ENCODE results near the gene IKZF5. TPM values are rescaled to one million over a fixed set of nuclear protein-coding genes. Genes with fewer than 3 reads are reported as not detected.
A peak's percentile ranks its signal among the peaks of the same experiment; 100 is the strongest.

IKZF5 gene
- total and polyA plus RNA-seq, 9 of the 15 experiments (the other 6 are each of a cell fraction or from before 2014, with no cell fraction given), result 3.8 to 19.6 (median 12.4) TPM

DNA sequence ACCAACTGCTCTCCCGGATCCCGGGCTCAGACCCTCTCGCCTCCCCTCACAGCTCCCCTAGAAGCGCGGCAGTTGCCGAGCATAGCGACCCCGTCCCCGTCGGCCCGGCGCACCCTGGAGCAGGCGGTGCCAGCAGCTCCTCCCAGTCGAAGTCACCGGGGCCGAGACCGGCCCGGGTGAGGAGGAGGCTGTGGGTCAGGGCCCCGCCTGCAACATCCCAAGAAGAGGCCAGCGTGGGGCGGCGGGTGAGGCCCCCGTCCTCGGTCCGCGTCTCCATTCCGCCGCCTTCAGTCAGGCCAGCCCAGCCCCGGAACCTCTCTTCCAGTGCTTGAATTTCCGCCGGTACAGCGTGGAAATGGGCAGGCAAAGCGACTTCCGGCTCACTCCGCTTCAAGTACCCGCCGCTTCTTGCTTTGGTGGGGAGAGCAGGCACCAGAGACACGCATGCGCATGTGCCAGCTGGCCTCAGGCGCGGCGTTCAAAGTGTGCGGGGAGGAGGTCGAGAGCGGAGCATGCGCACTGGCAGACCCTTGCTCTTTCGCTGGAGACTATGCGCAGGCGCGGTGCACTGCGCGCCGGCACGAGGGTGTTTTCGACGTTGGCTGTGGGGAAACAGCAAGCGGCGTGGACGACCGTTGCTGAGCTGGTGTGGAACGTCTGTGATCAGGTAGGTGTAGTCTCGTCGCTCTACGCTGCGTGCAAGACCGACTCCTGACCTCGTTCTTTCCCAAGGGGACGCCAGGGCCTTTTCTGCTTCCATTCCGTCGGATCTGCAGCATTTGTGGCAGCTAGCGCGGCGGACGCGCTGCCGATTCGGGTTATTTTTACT lies 54.5 kb downstream of the IKZF5 start, which contains the start of gene C10orf88 (continued):
- TF ChIP-seq ARID3B (CRISPR knock-in tag; IDR thresholded peaks at IDR 0.05; ENCODE audit: borderline replicate concordance) (no peak), GATAD2A (IDR thresholded peaks at IDR 0.05) (no peak), ZFP30 (CRISPR knock-in tag; IDR thresholded peaks at IDR 0.05; ENCODE audit: borderline replicate concordance) (no peak), ZNF436 (CRISPR knock-in tag; IDR thresholded peaks at IDR 0.05) (no peak), ZNF23 (CRISPR knock-in tag; IDR thresholded peaks at IDR 0.05) (no peak), SMC3 (conservative IDR thresholded peaks at IDR 0.05; ENCODE audit: insufficient read depth, low read depth, low read length) (no peak), NCOA1 (IDR thresholded peaks at IDR 0.05; ENCODE audit: low read depth) (peak; percentile 95), PYGO2 (tag; IDR thresholded peaks at IDR 0.05) (no peak), ZNF217 (CRISPR knock-in tag; IDR thresholded peaks at IDR 0.05) (no peak), BRF1 (IDR thresholded peaks at IDR 0.05; ENCODE audit: borderline replicate concordance, extremely low read depth, insufficient read length) (no peak), ZNF354B (CRISPR knock-in tag; IDR thresholded peaks at IDR 0.05) (no peak), ZNF133 (CRISPR knock-in tag; IDR thresholded peaks at IDR 0.05) (no peak), C11orf30 (IDR thresholded peaks at IDR 0.05; ENCODE audit: low read depth) (peak; percentile 80), ZBTB1 (CRISPR knock-in tag; IDR thresholded peaks at IDR 0.05; ENCODE audit: borderline replicate concordance, low read depth) (no peak), ZNF134 (CRISPR knock-in tag; conservative IDR thresholded peaks at IDR 0.05) (no peak), KDM4B (IDR thresholded peaks at IDR 0.05; ENCODE audit: borderline replicate concordance in 2 of 2, low read depth in 1 of 2) (peak in 1 of 2 experiments; percentile 47; a peak in 1 of 4 replicates), MAFF (IDR thresholded peaks at IDR 0.05; ENCODE audit: low read length) (no peak), POLR2A (conservative IDR thresholded peaks at IDR 0.05) (peak; percentile 76), LEF1 (IDR thresholded peaks at IDR 0.05) (no peak), ZNF347 (CRISPR knock-in tag; IDR thresholded peaks at IDR 0.05; ENCODE audit: low read depth) (no peak), JUND (IDR thresholded peaks at IDR 0.05; ENCODE audit: borderline replicate concordance, low read depth, low read length) (peak; percentile 41; the same call in 1 of the 2 replicates), JUND (tag; IDR thresholded peaks at IDR 0.05; ENCODE audit: borderline replicate concordance, low read depth, low read length) (0 out of 3 replicates have a peak, but pooled peaks have one; percentile 11)
- TF ChIP-seq, protein P1, sequence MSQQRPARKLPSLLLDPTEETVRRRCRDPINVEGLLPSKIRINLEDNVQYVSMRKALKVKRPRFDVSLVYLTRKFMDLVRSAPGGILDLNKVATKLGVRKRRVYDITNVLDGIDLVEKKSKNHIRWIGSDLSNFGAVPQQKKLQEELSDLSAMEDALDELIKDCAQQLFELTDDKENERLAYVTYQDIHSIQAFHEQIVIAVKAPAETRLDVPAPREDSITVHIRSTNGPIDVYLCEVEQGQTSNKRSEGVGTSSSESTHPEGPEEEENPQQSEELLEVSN (IDR thresholded peaks at IDR 0.05; ENCODE audit: borderline replicate concordance in 1 of 2, extremely low read depth in 1 of 2, insufficient read depth in 1 of 2, insufficient read length in 1 of 2, low read depth in 1 of 2, low read length in 1 of 2, poor library complexity in 1 of 2, severe bottlenecking in 1 of 2), result peak; percentile 97 to 99
- TF ChIP-seq, protein P2, sequence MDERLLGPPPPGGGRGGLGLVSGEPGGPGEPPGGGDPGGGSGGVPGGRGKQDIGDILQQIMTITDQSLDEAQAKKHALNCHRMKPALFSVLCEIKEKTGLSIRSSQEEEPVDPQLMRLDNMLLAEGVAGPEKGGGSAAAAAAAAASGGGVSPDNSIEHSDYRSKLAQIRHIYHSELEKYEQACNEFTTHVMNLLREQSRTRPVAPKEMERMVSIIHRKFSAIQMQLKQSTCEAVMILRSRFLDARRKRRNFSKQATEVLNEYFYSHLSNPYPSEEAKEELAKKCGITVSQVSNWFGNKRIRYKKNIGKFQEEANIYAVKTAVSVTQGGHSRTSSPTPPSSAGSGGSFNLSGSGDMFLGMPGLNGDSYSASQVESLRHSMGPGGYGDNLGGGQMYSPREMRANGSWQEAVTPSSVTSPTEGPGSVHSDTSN (CRISPR knock-in tag; IDR thresholded peaks at IDR 0.05; ENCODE audit: low read depth), result no peak
- TF ChIP-seq, protein P2 (tag; conservative IDR thresholded peaks at IDR 0.05; ENCODE audit: low read depth), result no peak

Measured in K562 (cell line).